GM23338 (cell line): ENCODE measurements around the gene SYT15. TPM values are rescaled to one million over a fixed set of nuclear protein-coding genes. Genes with fewer than 3 reads are reported as not detected.

ENCODE experiments used
- ATAC-seq: fragments of 200-7000 bp; cut with Tn5 transposase; 3 replicates; pipeline ENCODE4 v1.9.1; 2020
- DNase-seq: peaks from one replicate; pipeline ENCODE4 v3.0.0-alpha.2; 2015; ENCODE audit warnings: low spot score
- H2AFZ ChIP-seq: fragments of 200-600 bp; sonication (generic); 2 replicates; pipeline ENCODE4 v1.8.0; 2016; ENCODE audit warnings: antibody characterized with exemption, mild to moderate bottlenecking, moderate library complexity
- H3F3A ChIP-seq: fragments of 200-600 bp; sonication (generic); replicated peaks from 2 replicates; pipeline ENCODE4 v1.8.0; 2017; ENCODE audit warnings: antibody characterized with exemption, mixed run types, low read depth
- H3K27ac ChIP-seq: fragments of 200-600 bp; sonication (generic); 2 replicates; pipeline ENCODE4 v1.6.1; 2016; ENCODE audit warnings: low read depth
- H3K27me3 ChIP-seq: fragments of 200-600 bp; sonication (generic); 2 replicates; pipeline ENCODE4 v1.8.0; 2016; ENCODE audit warnings: mild to moderate bottlenecking, mixed run types, moderate library complexity; ENCODE audit not compliant: insufficient read depth
- H3K36me3 ChIP-seq: fragments of 200-600 bp; sonication (generic); 2 replicates; pipeline ENCODE4 v1.8.0; 2016; ENCODE audit warnings: mild to moderate bottlenecking; ENCODE audit not compliant: insufficient read depth
- H3K4me1 ChIP-seq: fragments of 200-600 bp; sonication (generic); 2 replicates; pipeline ENCODE4 v1.8.0; 2016; ENCODE audit warnings: mild to moderate bottlenecking, moderate library complexity; ENCODE audit not compliant: insufficient read depth
- H3K4me2 ChIP-seq: fragments of 200-600 bp; sonication (generic); 2 replicates; pipeline ENCODE4 v1.7.1; 2017; ENCODE audit warnings: mixed run types
- H3K4me3 ChIP-seq: fragments of 200-600 bp; sonication (generic); 2 replicates; pipeline ENCODE4 v1.6.1; 2016; ENCODE audit warnings: mixed run types
- H3K79me2 ChIP-seq: fragments of 200-600 bp; sonication (generic); replicated peaks from 2 replicates; pipeline ENCODE4 v1.8.0; 2017; ENCODE audit warnings: mild to moderate bottlenecking; ENCODE audit not compliant: insufficient read depth
- H3K9me2 ChIP-seq: fragments of 200-600 bp; sonication (generic); 2 replicates; pipeline ENCODE4 v1.8.0; 2017; ENCODE audit not compliant: insufficient read depth
- H4K20me1 ChIP-seq: fragments of 200-600 bp; sonication (generic); replicated peaks from 2 replicates; pipeline ENCODE4 v1.8.0; 2017; ENCODE audit warnings: mild to moderate bottlenecking; ENCODE audit not compliant: insufficient read depth
- H3K27ac Mint-ChIP-seq: 2 replicates; pipeline ENCODE4 v1.8.0; 2020; ENCODE audit warnings: inconsistent platforms, mild to moderate bottlenecking, moderate library complexity, mixed read lengths
- H3K27me3 Mint-ChIP-seq: 3 replicates; pipeline ENCODE4 v1.8.0; 2022; ENCODE audit warnings: low read depth, mild to moderate bottlenecking, moderate library complexity, mixed read lengths, inconsistent platforms; ENCODE audit not compliant: insufficient read depth, poor library complexity
- H3K36me3 Mint-ChIP-seq: 3 replicates; pipeline ENCODE4 v1.8.0; 2021; ENCODE audit warnings: low read depth, mild to moderate bottlenecking, inconsistent platforms, moderate library complexity, mixed read lengths
- H3K4me1 Mint-ChIP-seq: 3 replicates; pipeline ENCODE4 v1.8.0; 2020; ENCODE audit warnings: mild to moderate bottlenecking, inconsistent platforms, mixed read lengths
- H3K4me3 Mint-ChIP-seq: 3 replicates; pipeline ENCODE4 v1.8.0; 2021; ENCODE audit warnings: moderate library complexity, mild to moderate bottlenecking, inconsistent platforms, mixed read lengths
- H3K9me3 Mint-ChIP-seq: 3 replicates; pipeline ENCODE4 v1.8.0; 2020; ENCODE audit warnings: moderate library complexity, mild to moderate bottlenecking, inconsistent platforms, mixed read lengths
- EZH2 ChIP-seq: fragments of 200-600 bp; sonication (generic); IDR thresholded peaks from one replicate; pipeline ENCODE4 v1.8.0; 2017; ENCODE audit warnings: antibody characterized with exemption, mild to moderate bottlenecking, low read depth; ENCODE audit not compliant: unreplicated experiment
- EZH2phosphoT487 ChIP-seq: fragments of 200-600 bp; sonication (generic); IDR thresholded peaks from one replicate; pipeline ENCODE4 v1.8.1; 2018; ENCODE audit warnings: antibody characterized with exemption; ENCODE audit not compliant: unreplicated experiment
- JUNB ChIP-seq: IDR thresholded peaks from one replicate; pipeline ENCODE4 v1.6.1; 2016; ENCODE audit warnings: antibody characterized with exemption; ENCODE audit not compliant: unreplicated experiment
- NANOG ChIP-seq: IDR thresholded peaks from 2 replicates; pipeline ENCODE4 v1.6.1; 2016; ENCODE audit warnings: antibody characterized with exemption, borderline replicate concordance
- POLR2AphosphoS5 ChIP-seq: IDR thresholded peaks from 2 replicates; pipeline ENCODE4 v1.6.1; 2016; ENCODE audit warnings: antibody characterized with exemption, low read depth
- STAT1 ChIP-seq: IDR thresholded peaks from one replicate; pipeline ENCODE4 v1.6.1; 2016; ENCODE audit warnings: antibody characterized with exemption; ENCODE audit not compliant: unreplicated experiment
- ZNF114 ChIP-seq: fragments of 250-450 bp; sonication (Bioruptor Pico); IDR thresholded peaks from 2 replicates; pipeline ENCODE4 v1.5.0; 2020; ENCODE audit warnings: mild to moderate bottlenecking, moderate library complexity
- ZNF331 ChIP-seq: fragments of 250-450 bp; sonication (Bioruptor Pico); IDR thresholded peaks from 2 replicates; pipeline ENCODE4 v1.5.0; 2020; ENCODE audit warnings: low read depth, mild to moderate bottlenecking, moderate library complexity
- polyA plus RNA-seq: library from polyadenylated mRNA; unstranded; fragments of >200 nt; fragmentation: Nextera tagmentation; extraction: Ambion mirVana; gene quantifications from 2 replicates; pipeline ENCODE4 v1.2.1, GENCODE V29; 2016
- total RNA-seq: library from RNA; depleted of rRNA; stranded (reverse); fragments of >200 nt; shearing (Covaris generic); gene quantifications from 2 replicates; pipeline ENCODE4 v1.2.3, GENCODE V29; 2014
- TF ChIP-seq, protein P1 (sequence below): IDR thresholded peaks from 2 replicates; pipeline ENCODE4 v1.6.1; 2016; ENCODE audit warnings: antibody characterized with exemption
- TF ChIP-seq, protein P2 (sequence below): fragments of 250-450 bp; sonication (Bioruptor Pico); IDR thresholded peaks from 2 replicates; pipeline ENCODE4 v1.5.0; 2020; ENCODE audit warnings: mild to moderate bottlenecking, moderate library complexity
- TF ChIP-seq, protein P3 (sequence below), 2 experiments: fragments of 200-600 bp in 1 of 2; sonication (generic) in 1 of 2; conservative IDR thresholded peaks; 2 replicates each; pipeline versions ENCODE4 v1.5.1 to v1.6.1; 2016 to 2017; ENCODE audit warnings: antibody characterized with exemption in 2 of 2, low read depth in 2 of 2, mild to moderate bottlenecking in 2 of 2, moderate library complexity in 1 of 2
- TF ChIP-seq, protein P4 (sequence below): IDR thresholded peaks from one replicate; pipeline ENCODE4 v1.6.1; 2018; ENCODE audit warnings: antibody characterized with exemption; ENCODE audit not compliant: unreplicated experiment

The SYT15 gene
- total and polyA plus RNA-seq, 2 experiments from 2014 or later: 1.5 TPM; not detected in 1

DNA sequence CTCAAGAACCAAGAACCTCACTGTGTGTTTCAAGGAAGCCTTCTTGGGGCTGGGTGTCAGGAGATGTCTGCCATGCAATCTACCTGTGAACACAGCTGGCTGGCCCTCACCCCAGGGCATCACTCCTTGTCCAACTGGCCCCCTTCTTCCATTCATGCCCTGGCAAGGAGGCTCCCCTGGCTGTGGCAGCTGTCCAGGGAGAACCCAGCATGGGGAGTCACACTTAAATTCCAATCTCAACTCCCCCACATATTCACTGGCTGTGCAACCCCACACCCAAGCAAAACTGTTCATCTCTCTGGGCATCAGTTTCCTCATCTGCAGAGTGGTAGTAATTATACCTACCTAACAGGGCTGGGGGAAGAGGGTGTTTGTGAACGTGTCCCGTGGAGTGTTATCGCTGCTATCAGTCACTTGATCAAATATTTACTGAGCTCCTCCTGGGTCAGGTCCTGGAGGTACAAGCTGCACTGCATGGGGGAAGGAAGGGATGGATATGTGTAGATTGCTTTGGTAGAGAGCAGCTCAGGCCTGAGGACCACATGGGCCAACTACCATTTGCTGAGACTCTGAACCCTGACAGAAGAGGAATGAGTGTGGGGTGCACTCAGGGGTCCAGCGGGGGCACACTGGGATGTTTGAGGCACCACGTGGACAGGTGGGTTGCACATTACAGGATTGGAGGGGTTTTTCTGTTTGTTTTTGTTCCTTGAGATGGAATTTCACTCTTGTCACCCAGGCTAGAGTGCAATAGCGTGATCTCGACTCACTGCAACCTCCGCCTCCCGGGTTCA lies 20.3 kb upstream of the SYT15 start:
- TF ChIP-seq NANOG (no peak), POLR2AphosphoS5 (no peak), EZH2phosphoT487 (no peak), JUNB (no peak), STAT1 (no peak), ZNF331 (CRISPR knock-in tag) (no peak), ZNF114 (CRISPR knock-in tag) (no peak), EZH2 (no peak)
- TF ChIP-seq, protein P1, sequence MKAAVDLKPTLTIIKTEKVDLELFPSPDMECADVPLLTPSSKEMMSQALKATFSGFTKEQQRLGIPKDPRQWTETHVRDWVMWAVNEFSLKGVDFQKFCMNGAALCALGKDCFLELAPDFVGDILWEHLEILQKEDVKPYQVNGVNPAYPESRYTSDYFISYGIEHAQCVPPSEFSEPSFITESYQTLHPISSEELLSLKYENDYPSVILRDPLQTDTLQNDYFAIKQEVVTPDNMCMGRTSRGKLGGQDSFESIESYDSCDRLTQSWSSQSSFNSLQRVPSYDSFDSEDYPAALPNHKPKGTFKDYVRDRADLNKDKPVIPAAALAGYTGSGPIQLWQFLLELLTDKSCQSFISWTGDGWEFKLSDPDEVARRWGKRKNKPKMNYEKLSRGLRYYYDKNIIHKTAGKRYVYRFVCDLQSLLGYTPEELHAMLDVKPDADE: no peak
- TF ChIP-seq, protein P2, sequence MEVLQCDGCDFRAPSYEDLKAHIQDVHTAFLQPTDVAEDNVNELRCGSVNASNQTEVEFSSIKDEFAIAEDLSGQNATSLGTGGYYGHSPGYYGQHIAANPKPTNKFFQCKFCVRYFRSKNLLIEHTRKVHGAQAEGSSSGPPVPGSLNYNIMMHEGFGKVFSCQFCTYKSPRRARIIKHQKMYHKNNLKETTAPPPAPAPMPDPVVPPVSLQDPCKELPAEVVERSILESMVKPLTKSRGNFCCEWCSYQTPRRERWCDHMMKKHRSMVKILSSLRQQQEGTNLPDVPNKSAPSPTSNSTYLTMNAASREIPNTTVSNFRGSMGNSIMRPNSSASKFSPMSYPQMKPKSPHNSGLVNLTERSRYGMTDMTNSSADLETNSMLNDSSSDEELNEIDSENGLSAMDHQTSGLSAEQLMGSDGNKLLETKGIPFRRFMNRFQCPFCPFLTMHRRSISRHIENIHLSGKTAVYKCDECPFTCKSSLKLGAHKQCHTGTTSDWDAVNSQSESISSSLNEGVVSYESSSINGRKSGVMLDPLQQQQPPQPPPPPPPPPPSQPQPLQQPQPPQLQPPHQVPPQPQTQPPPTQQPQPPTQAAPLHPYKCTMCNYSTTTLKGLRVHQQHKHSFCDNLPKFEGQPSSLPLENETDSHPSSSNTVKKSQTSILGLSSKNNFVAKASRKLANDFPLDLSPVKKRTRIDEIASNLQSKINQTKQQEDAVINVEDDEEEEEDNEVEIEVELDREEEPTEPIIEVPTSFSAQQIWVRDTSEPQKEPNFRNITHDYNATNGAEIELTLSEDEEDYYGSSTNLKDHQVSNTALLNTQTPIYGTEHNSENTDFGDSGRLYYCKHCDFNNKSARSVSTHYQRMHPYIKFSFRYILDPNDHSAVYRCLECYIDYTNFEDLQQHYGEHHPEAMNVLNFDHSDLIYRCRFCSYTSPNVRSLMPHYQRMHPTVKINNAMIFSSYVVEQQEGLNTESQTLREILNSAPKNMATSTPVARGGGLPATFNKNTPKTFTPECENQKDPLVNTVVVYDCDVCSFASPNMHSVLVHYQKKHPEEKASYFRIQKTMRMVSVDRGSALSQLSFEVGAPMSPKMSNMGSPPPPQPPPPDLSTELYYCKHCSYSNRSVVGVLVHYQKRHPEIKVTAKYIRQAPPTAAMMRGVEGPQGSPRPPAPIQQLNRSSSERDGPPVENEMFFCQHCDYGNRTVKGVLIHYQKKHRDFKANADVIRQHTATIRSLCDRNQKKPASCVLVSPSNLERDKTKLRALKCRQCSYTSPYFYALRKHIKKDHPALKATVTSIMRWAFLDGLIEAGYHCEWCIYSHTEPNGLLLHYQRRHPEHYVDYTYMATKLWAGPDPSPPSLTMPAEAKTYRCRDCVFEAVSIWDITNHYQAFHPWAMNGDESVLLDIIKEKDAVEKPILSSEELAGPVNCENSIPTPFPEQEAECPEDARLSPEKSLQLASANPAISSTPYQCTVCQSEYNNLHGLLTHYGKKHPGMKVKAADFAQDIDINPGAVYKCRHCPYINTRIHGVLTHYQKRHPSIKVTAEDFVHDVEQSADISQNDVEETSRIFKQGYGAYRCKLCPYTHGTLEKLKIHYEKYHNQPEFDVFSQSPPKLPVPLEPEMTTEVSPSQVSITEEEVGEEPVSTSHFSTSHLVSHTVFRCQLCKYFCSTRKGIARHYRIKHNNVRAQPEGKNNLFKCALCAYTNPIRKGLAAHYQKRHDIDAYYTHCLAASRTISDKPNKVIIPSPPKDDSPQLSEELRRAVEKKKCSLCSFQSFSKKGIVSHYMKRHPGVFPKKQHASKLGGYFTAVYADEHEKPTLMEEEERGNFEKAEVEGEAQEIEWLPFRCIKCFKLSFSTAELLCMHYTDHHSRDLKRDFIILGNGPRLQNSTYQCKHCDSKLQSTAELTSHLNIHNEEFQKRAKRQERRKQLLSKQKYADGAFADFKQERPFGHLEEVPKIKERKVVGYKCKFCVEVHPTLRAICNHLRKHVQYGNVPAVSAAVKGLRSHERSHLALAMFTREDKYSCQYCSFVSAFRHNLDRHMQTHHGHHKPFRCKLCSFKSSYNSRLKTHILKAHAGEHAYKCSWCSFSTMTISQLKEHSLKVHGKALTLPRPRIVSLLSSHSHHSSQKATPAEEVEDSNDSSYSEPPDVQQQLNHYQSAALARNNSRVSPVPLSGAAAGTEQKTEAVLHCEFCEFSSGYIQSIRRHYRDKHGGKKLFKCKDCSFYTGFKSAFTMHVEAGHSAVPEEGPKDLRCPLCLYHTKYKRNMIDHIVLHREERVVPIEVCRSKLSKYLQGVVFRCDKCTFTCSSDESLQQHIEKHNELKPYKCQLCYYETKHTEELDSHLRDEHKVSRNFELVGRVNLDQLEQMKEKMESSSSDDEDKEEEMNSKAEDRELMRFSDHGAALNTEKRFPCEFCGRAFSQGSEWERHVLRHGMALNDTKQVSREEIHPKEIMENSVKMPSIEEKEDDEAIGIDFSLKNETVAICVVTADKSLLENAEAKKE (CRISPR knock-in tag): no peak
- TF ChIP-seq, protein P3, sequence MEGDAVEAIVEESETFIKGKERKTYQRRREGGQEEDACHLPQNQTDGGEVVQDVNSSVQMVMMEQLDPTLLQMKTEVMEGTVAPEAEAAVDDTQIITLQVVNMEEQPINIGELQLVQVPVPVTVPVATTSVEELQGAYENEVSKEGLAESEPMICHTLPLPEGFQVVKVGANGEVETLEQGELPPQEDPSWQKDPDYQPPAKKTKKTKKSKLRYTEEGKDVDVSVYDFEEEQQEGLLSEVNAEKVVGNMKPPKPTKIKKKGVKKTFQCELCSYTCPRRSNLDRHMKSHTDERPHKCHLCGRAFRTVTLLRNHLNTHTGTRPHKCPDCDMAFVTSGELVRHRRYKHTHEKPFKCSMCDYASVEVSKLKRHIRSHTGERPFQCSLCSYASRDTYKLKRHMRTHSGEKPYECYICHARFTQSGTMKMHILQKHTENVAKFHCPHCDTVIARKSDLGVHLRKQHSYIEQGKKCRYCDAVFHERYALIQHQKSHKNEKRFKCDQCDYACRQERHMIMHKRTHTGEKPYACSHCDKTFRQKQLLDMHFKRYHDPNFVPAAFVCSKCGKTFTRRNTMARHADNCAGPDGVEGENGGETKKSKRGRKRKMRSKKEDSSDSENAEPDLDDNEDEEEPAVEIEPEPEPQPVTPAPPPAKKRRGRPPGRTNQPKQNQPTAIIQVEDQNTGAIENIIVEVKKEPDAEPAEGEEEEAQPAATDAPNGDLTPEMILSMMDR (conservative IDR thresholded peaks at IDR 0.05; ENCODE audit: low read depth in 2 of 2): no peak
- TF ChIP-seq, protein P4, sequence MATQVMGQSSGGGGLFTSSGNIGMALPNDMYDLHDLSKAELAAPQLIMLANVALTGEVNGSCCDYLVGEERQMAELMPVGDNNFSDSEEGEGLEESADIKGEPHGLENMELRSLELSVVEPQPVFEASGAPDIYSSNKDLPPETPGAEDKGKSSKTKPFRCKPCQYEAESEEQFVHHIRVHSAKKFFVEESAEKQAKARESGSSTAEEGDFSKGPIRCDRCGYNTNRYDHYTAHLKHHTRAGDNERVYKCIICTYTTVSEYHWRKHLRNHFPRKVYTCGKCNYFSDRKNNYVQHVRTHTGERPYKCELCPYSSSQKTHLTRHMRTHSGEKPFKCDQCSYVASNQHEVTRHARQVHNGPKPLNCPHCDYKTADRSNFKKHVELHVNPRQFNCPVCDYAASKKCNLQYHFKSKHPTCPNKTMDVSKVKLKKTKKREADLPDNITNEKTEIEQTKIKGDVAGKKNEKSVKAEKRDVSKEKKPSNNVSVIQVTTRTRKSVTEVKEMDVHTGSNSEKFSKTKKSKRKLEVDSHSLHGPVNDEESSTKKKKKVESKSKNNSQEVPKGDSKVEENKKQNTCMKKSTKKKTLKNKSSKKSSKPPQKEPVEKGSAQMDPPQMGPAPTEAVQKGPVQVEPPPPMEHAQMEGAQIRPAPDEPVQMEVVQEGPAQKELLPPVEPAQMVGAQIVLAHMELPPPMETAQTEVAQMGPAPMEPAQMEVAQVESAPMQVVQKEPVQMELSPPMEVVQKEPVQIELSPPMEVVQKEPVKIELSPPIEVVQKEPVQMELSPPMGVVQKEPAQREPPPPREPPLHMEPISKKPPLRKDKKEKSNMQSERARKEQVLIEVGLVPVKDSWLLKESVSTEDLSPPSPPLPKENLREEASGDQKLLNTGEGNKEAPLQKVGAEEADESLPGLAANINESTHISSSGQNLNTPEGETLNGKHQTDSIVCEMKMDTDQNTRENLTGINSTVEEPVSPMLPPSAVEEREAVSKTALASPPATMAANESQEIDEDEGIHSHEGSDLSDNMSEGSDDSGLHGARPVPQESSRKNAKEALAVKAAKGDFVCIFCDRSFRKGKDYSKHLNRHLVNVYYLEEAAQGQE: no peak
- no peak for DNase-seq

More for the DNA sequence above, 20.3 kb upstream of the SYT15 start:
- Histone ChIP-seq H3K9me2 (peaks cover 4% of the 10 kb centered on the region; the same call in 1 of the 2 replicates), H3F3A (0 out of 2 replicates have a peak, but pooled peaks cover 6% of the 10 kb centered on the region), H3K27me3 (peaks cover 16% of the 10 kb centered on the region), H3K4me2 (no peak overlapping the region), H3K36me3 (no peaks in the 10 kb centered on the region; the same call in 1 of the 2 replicates), H3K27ac (no peak overlapping the region), H3K79me2 (peaks cover 10% of the 10 kb centered on the region; the same call in 1 of the 2 replicates), H3K4me3 (no peak overlapping the region), H2AFZ (no peak overlapping the region), H3K4me1 (peaks cover 20% of the 10 kb centered on the region), H4K20me1 (peaks cover 14% of the 10 kb centered on the region)
- no peak overlapping the region for H3K27ac Mint-ChIP-seq
- H3K9me3 Mint-ChIP-seq: peaks cover 3% of the 10 kb centered on the region; the same call in 1 of the 3 replicates
- peaks cover 4% of the 10 kb centered on the region; the same call in 2 of the 3 replicates for H3K4me1 Mint-ChIP-seq
- no peak overlapping the region for H3K4me3 Mint-ChIP-seq
- no peaks in the 10 kb centered on the region for H3K36me3 Mint-ChIP-seq
- ATAC-seq: no peak
- H3K27me3 Mint-ChIP-seq: peaks cover 11% of the 10 kb centered on the region
